ENCODE results near the gene GPR173. TPM values are rescaled to one million over a fixed set of nuclear protein-coding genes. Genes with fewer than 3 reads are reported as not detected.

Gene GPR173
- total RNA-seq, 1 donor from 2014 or later = not detected

DNA sequence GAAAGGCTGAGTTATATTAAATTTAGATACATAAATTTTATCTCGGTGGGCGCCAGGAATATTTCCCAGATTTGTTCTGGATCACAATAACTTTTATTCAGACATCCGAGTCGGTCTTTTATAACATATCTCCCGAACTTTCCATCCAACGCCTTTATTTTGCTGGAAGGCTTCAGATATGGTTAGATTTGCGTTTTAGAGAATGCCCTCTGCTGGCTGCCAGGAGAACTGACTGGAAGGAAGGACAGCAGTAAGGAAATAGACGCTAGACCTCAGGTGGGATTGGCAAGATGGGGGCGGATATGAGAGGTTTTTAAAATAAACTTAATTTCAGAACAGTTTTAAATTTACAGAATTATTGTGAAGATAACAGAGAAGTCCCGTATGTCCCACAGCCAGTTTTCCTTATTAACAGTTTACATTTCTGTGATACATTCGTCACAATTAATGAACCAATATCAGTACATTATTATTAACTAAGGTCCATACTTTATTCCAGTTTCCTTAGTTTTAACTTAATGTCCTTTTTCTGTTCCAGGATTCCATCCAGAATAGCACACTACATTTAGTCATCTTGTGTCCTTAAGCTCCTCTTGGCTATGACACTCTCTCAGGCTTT lies 40.7 kb downstream of the GPR173 start:
- DNase-seq (ENCODE audit: low spot score) = peak; percentile 64

DNA sequence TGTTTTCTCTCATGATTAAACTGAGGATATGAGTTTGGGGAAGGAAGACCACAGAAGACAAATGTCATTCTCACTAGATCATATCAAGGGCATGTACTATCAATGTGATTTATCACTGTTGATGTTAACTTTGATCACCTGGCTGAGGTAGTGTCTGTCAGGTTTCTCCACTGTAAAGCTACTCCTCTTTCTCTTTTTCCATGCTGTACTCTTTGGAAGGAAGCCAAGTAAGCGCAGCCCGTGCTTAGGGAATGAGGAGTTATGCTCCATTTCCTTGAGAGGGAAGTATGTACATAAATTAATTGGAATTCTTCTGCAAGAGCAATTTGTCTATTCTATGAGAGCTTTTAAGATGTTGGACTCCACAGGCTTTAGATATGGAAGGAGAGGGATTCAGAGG lies 41.3 kb downstream of the GPR173 start:
- DNase-seq (ENCODE audit: low spot score) = no peak

DNA sequence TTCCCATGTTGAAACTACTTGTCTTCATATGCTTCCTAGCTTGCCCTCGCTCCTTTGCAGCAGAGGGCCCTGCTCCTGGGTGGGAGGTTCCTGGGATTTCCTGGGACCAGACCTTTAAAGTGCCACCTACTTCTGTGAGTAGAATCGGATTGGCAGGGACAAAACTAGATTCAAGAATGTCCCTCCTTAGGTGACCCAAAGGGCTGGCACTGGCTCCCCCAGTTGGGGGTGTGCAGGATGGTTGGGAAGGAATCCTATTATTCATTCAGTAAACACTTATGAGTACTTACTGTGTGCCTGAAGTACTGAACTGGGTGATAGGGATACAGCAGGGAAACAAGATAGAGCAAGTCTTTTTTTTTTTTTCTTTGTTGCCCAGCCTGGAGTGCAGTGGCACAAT lies 42.8 kb downstream of the GPR173 start:
- no peak for DNase-seq (ENCODE audit: low spot score)

DNA sequence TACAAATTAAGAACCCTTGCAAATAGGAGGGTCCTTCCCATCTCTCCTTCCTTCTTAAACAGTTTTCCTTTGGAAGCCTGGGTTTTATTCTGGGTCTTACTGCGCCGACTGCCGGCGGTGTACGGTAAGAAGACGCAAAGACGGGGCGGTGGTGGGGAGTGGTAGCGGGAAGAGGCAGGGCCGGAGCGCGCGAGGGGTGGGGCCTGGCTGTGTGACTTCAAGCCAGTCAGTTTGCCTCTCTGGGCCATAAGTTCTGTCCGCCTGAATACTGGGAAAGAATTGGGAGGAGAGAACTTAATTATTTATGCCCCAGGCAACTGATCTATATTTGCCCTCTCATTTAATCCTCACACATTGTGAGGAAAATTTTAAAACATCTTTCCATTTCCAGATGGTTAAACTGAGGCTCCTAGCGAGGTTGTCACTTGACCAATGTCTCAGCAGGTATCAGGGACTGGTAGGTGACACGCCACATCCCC lies 44.6 kb downstream of the GPR173 start:
- peak; percentile 81 for DNase-seq (ENCODE audit: low spot score)

DNA sequence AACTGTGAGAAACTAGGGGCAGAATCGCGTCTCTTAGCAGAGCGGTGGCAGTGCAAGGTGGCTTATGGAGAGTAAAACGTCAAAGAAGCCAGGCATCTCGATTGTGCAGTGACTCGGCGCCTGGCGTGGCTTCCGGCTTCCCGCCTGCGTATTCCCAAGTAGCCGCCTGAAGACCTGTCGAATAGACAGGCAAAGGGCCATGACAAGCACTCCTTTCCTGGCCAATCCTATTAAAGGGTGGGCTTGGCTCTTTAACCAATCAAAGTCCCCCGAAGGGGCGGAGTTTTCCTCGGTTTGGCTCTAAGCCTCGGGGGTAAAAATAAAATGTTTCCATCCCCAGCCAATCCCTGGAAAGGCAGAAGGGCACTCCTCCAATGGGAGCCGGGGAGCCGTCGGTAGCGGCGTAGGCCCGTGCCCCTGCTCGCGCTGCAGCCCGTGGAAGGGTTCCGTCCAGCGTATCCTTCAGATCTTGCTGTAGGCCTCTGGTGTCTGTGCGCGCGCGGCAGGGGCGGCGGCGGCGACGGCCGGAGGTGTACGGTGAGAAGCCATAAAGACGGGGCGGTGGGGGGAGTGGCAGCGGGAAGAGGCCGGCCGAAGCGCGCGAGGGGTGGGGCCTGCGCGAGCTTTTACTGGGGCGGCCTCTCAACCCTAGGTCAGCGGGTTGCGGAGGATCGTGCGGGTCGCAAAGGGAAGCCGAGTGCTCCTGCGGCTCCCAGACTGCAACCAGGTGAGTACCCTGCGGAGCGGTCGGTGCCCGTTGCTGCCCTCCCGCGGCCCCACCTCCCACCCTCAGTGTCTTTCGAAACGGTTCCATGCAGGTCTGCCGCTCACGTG lies 45.4 kb downstream of the GPR173 start, which contains the start of gene KANTR:
KANTR (plus strand) TSS at position 395 of the 834 bp plus-strand sequence. CDS start 30,131 bp downstream, outside the sequence.
- DNase-seq (ENCODE audit: low spot score) = peak; percentile 96

DNA sequence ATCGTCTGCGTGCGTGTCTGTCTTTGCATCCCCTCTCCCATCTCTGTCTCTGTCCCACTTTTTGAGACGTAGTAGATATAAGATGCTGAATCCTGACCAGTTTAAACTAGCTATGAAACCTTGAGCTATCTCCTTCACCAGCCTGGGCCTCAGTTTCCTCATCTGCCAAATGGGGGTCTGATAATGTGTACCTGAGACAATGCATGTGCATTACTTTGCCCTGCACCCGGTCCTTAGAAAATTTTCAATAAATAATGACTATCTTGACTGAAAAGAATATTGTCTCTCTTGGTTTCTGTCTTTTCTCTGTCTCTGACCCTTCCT lies 46.0 kb downstream of the GPR173 start:
- no peak for DNase-seq (ENCODE audit: low spot score)

DNA sequence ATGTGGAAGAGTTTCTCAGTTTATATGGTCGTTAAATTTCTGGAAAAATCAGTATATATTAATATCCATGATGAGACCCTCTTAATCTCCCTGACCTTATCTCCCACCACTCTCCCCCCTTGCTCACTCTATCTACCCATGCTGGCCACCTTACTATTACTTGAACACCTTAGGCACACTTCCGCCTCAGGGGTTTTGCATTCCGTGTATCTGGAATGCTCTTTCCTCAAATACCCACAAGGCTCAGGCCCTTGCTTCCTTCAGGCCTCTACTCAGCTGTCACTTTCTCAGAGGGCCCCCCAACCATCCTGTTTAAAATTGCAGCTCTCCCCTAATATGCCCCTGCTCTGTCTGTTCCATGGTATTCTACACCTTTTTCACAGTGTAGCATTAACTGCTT lies 47.2 kb downstream of the GPR173 start:
- no peak for DNase-seq (ENCODE audit: low spot score)

DNA sequence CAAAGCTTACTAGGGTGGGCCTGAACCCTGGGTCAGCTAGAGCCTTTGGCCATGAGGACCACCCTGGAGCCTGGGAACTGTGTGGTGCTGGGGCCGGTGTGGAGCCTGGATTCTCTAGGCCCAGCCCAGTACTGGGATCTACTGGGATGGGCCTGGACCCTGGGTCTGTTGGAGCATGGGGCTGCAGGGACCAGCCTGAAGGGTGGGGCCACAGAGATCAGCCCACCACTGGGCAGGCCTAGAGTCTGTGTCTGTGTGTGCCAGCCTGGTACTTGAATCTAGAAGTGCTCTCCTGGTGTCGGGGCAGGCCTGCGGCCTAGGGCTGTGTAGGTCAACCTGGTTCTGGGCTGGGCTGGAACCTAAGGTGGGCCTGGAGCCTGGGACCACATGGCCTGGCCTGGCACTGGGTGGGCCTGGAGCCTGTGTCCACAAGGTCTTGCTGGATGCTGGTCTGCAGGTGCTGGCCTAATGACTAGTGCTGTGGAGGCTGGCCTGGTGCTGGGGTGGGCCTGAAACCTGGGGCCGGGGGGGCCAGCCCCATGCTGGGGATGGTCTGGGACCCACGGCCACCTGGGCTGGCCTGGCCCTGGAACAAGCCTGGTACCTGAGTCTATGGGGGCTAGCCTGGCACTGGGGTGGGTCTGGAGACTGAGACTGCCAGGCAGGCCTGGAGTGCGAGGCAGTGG lies 66.4 kb downstream of the GPR173 start:
- no peak for DNase-seq (ENCODE audit: low spot score)

DNA sequence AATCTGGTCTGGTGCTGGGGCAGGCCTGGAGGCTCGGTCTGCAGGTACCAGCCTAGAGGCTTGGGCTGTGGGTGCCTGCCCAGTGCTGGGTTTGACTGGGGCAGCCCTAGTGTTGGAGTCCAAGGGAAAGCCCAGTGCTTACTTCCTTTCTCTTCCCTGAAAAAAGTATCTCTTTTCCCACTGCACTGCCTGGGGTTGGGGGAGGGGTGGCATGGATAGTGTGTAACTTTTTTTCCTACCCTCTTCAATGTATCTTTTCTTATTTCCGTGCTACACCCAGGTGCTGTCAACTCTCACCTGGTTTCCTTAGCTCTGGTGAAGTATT lies 66.9 kb downstream of the GPR173 start:
- DNase-seq (ENCODE audit: low spot score) = no peak

DNA sequence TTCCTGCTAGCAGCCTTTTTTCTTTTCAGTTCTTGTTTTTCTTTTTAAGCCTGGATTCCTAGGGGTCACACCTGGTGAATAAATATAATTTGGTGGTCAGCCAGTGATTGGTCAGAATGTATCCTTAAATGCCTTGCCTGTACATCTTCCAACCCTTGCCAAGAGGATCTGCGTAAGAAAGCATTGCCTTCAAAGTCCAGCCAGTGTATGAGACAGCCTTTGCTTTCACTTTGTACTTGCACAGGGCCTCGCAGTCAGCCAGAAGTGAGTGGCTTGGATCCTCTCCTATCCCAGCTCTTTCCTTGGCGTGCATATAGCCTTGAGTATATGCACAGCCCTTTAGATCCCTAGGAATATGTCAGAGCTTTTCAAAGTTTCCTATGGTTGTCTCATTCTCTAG lies 67.5 kb downstream of the GPR173 start:
- peak; percentile 38 for DNase-seq (ENCODE audit: low spot score)

DNA sequence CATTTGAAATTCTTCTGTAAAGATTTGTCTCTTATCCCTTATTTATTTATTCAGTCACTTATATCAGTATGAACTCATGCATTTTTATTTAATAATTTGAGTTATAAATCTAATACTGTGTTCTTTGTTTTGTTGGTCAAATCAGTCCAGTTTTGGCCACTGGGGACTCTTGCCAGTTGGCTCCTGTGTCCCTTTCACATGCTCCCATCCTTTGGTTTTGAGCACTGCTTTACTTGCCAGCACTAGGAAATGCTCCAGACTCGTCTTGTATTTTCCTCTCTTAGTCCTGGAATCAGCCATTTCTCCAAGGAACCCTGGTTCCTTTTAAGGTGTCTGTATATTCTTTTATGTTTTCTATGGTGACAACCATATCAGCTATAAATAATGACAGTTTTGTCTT lies 73.4 kb downstream of the GPR173 start:
- DNase-seq (ENCODE audit: low spot score) = no peak

DNA sequence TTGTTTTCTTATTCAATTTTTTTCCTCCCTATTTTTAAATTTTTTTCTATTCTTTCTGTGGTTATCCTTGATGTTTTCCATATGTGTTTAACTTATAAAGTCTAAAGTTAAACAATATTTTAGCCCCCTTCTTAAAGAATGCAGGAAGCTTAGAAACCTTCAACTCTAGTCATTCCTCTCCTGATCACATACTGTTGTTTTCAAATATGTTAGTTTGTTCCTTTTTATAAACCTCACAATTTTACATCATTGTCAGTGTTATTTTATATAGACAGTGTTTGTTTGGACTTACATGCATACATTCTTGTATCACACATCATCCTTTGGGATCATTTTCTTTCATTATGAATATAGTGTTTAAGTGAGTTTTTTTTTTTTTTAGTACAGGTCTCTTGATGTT lies 76.9 kb downstream of the GPR173 start:
- DNase-seq (ENCODE audit: low spot score) = no peak

DNA sequence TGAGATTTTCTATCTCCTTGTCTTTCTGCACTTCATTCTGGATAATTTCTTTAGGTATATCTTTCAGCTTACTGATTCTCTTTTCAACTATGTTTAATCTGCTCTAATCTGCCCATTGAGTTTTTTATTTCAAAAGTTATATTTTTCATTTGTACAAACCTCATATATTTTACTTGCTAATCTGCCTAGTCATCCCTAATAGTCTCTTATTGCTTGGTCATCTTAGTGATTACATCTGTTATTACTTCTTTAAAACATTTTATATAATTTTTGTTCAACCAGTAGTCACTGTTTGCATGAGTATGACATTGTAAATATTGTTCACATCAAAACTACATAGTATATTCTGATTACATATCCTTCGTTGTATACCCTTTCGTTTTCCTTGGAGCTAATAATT lies 77.8 kb downstream of the GPR173 start:
- no peak for DNase-seq (ENCODE audit: low spot score)

DNA sequence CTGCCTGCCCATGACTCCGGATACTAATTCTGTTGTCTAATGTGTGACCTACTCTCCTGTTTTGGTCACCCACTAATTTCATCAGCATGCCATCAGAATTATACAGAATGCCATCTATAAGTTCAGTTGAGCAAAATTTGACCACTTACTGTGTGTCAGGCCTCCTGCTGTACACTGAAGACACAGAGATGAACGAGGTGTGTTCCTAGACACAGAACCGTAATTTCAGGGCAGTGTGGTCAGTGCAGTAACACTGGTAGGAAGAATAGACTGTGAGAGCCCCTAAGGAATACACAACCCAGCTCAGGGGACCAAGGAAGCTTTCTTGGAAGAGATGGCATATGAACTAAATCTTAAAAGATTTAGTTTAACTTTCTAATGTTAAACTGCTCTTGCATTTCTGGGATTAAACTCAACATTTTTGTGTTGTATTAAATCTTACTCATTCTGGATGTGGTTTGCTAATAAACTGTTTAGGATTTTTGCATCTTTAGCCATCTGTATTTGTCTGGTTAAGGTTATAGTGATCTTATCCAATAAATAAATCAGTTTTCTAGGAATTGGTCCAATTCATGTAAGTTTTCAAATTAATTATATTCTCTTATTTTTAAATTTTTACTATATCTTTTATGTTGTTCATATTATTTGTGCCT lies 79.6 kb downstream of the GPR173 start:
- peak; percentile 6 for DNase-seq (ENCODE audit: low spot score)

Other genes starting within 250 kb of the GPR173 start
- gene XAGE5, start 237.5 kb upstream of the GPR173 start, total RNA-seq (ENCODE audit: insufficient read depth, low replicate concordance) = not detected
- gene XAGE3, start 180.7 kb upstream of the GPR173 start, total RNA-seq (ENCODE audit: insufficient read depth, low replicate concordance) = not detected
- gene FAM156B, start 151.5 kb upstream of the GPR173 start, total RNA-seq (ENCODE audit: insufficient read depth, low replicate concordance) = 30.3 TPM
- 17.3 TPM for gene FAM156A, start 90.3 kb upstream of the GPR173 start, total RNA-seq (ENCODE audit: insufficient read depth, low replicate concordance)
- 22.4 TPM for gene TSPYL2, start 33.6 kb downstream of the GPR173 start, total RNA-seq (ENCODE audit: insufficient read depth, low replicate concordance)
- gene KANTR, start 45.4 kb downstream of the GPR173 start, total RNA-seq (ENCODE audit: insufficient read depth, low replicate concordance) = 12.8 TPM
- 212 TPM for gene KDM5C, start 176.4 kb downstream of the GPR173 start, total RNA-seq (ENCODE audit: insufficient read depth, low replicate concordance)
- gene IQSEC2, start 232.8 kb downstream of the GPR173 start, total RNA-seq (ENCODE audit: insufficient read depth, low replicate concordance) = 3.1 TPM